AG04450 (cell line): Measurements from ENCODE around the gene TMEM39B. TPM values are rescaled to one million over a fixed set of nuclear protein-coding genes. Genes with fewer than 3 reads are reported as not detected.
A peak's percentile ranks its signal among the peaks of the same experiment; 100 is the strongest.

Experiments used
- CTCF ChIA-PET: fragments of 300-600, 350-600 bp; formaldehyde crosslinking; extraction: SDS; loops from one replicate; lab custom pipeline; 2022; ENCODE audit warnings: antibody characterized with exemption, inconsistent platforms; lab: Charles Lee
- POLR2A ChIA-PET: fragments of 350-600 bp; formaldehyde crosslinking; extraction: SDS; loops from one replicate; lab custom pipeline; 2021; ENCODE audit warnings: antibody characterized with exemption, inconsistent platforms; lab: Yijun Ruan, JAX
- DNase-seq: peaks from one replicate; pipeline ENCODE4 v3.0.0-alpha.2; 2011; ENCODE audit warnings: low read depth, low spot score
- H3K27ac ChIP-seq: one replicate; pipeline ENCODE4 v1.5.1; 2012; ENCODE audit warnings: low read depth, low read length, control low read depth
- H3K27me3 ChIP-seq: one replicate; pipeline ENCODE4 v1.6.0; 2012; ENCODE audit warnings: low read length; ENCODE audit not compliant: control insufficient read depth, insufficient read depth
- H3K4me3 ChIP-seq: 2 replicates; pipeline ENCODE4 v1.5.1; 2011; ENCODE audit warnings: mild to moderate bottlenecking, low read depth, low read length, control low read depth
- H3K9me3 ChIP-seq: 2 replicates; pipeline ENCODE4 v1.5.1; 2012; ENCODE audit warnings: low read length; ENCODE audit not compliant: control insufficient read depth, insufficient read depth
- CTCF ChIP-seq: IDR thresholded peaks from 2 replicates; pipeline ENCODE4 v1.5.1; 2011; ENCODE audit warnings: low read depth, low read length, control low read depth, inconsistent platforms
- polyA plus RNA-seq: library from polyadenylated mRNA; depleted of rRNA; stranded (reverse); fragments of >200 nt; gene quantifications from 2 replicates; pipeline ENCODE4 v1.2.3, GENCODE V29; 2011

The TMEM39B gene
- polyA plus RNA-seq, 1 experiment = 16.2 TPM

GRCh38 chr1:32044234-32044633 is 28.5 kb upstream of the TMEM39B start:
- H3K27ac ChIP-seq = no peak overlapping the region
- no peak for DNase-seq
- no peaks in the 10 kb centered on the region for H3K9me3 ChIP-seq
- POLR2A ChIA-PET = interaction anchor here (1.1 kb wide), 1 partner anchor 9 kb away, joined by 4 read pairs; no protein-coding TSS in a partner anchor
- no peak for TF ChIP-seq CTCF
- H3K4me3 ChIP-seq = no peak overlapping the region
- H3K27me3 ChIP-seq = no peaks in the 10 kb centered on the region
- CTCF ChIA-PET = interaction anchor here (0.7 to 2.3 kb wide), 3 partner anchors 10 to 140 kb away, joined by 3 to 8 read pairs (median 3); no protein-coding TSS in a partner anchor

- POLR2A ChIA-PET = interaction anchor here (1.2 kb wide), 1 partner anchor 9 kb away, joined by 3 read pairs; no protein-coding TSS in a partner anchor
- TF ChIP-seq CTCF = no peak
- H3K27me3 ChIP-seq = no peaks in the 10 kb centered on the region
- no peak for DNase-seq
- H3K27ac ChIP-seq = no peak overlapping the region
- H3K9me3 ChIP-seq = no peaks in the 10 kb centered on the region
- CTCF ChIA-PET = interaction anchor here (0.6 to 2.8 kb wide), 2 partner anchors 17 to 245 kb away, joined by 3 to 12 read pairs; no protein-coding TSS in a partner anchor
- H3K4me3 ChIP-seq = no peak overlapping the region
These were observed 27.0 kb upstream of the TMEM39B start for GRCh38 chr1:32045772-32046171.

GRCh38 chr1:32047701-32048100 is 25.0 kb upstream of the TMEM39B start:
- ChIA-PET CTCF (interaction anchor here (0.5 to 2.8 kb wide), 4 partner anchors 15 to 44 kb away, joined by 3 to 12 read pairs (median 3); partner anchors contain the start of gene TMEM39B), POLR2A (interaction anchor here (0.6 to 1.7 kb wide), 5 partner anchors 9 to 423 kb away, joined by 3 to 6 read pairs (median 6); partner anchors contain the start of gene KHDRBS1)
- no peak for TF ChIP-seq CTCF
- Histone ChIP-seq H3K4me3 (no peak overlapping the region), H3K27ac (no peak overlapping the region), H3K27me3 (no peaks in the 10 kb centered on the region), H3K9me3 (no peaks in the 10 kb centered on the region)
- DNase-seq = peak; percentile 23

- Histone ChIP-seq H3K4me3 (no peak overlapping the region), H3K27me3 (no peaks in the 10 kb centered on the region), H3K27ac (peak overlapping the region; percentile 88), H3K9me3 (no peaks in the 10 kb centered on the region)
- CTCF ChIA-PET = interaction anchor here (0.7 to 2.8 kb wide), 3 partner anchors 14 to 45 kb away, joined by 3 to 12 read pairs (median 3); no protein-coding TSS in a partner anchor
- peak; percentile 59 for DNase-seq
- TF ChIP-seq CTCF = no peak
- POLR2A ChIA-PET = interaction anchor here (0.8 to 1.7 kb wide), 4 partner anchors 8 to 35 kb away, joined by 3 to 6 read pairs (median 6); partner anchors contain the start of gene KHDRBS1
These were observed 24.3 kb upstream of the TMEM39B start for GRCh38 chr1:32048440-32048839.

- POLR2A ChIA-PET = interaction anchor here (0.7 kb wide), 1 partner anchor 242 kb away, joined by 5 read pairs; no protein-coding TSS in a partner anchor
- CTCF ChIA-PET = interaction anchor here (1.4 to 1.8 kb wide), 2 partner anchors 11 to 48 kb away, joined by 3 to 8 read pairs; no protein-coding TSS in a partner anchor
- H3K9me3 ChIP-seq = no peaks in the 10 kb centered on the region
- TF ChIP-seq CTCF = no peak
- no peaks in the 10 kb centered on the region for H3K27me3 ChIP-seq
- DNase-seq = no peak
- no peak overlapping the region for H3K27ac ChIP-seq
- no peak overlapping the region for H3K4me3 ChIP-seq
These were observed 21.0 kb upstream of the TMEM39B start for GRCh38 chr1:32051706-32052105.
